K562 (cell line): Measurements from ENCODE around the gene SLC30A1. TPM values are rescaled to one million over a fixed set of nuclear protein-coding genes. Genes with fewer than 3 reads are reported as not detected.

Experiments used
- BCL6 ChIP-seq: fragments of 250-450 bp; sonication (Bioruptor Pico); IDR thresholded peaks from 2 replicates; pipeline ENCODE4 v1.4.0; 2020
- CBFB ChIP-seq: sonication (generic); formaldehyde crosslinking; IDR thresholded peaks from 2 replicates; pipeline ENCODE4 v1.4.0; 2020; ENCODE audit warnings: mild to moderate bottlenecking, missing genetic modification reagents
- CXXC5 ChIP-seq: fragments of 250-450 bp; sonication (Bioruptor Pico); IDR thresholded peaks from 2 replicates; pipeline ENCODE4 v1.8.0; 2022; ENCODE audit warnings: inconsistent platforms, mild to moderate bottlenecking, moderate library complexity
- EWSR1 ChIP-seq: fragments of 450-650 bp; IDR thresholded peaks from 2 replicates; pipeline ENCODE4 v1.6.1; 2018; ENCODE audit warnings: borderline replicate concordance, mild to moderate bottlenecking, low read depth, moderate library complexity; ENCODE audit not compliant: partially characterized antibody
- GABPA ChIP-seq: fragments of 200-800 bp; sonication (Bioruptor generic); conservative IDR thresholded peaks from 2 replicates; pipeline ENCODE4 v1.6.1; 2016; ENCODE audit warnings: low read depth, missing genetic modification characterization, missing compliant biosample characterization
- HLTF ChIP-seq: fragments of 450-650 bp; IDR thresholded peaks from 2 replicates; pipeline ENCODE4 v1.6.1; 2016
- HSF4 ChIP-seq: fragments of 250-450 bp; sonication (Bioruptor Pico); IDR thresholded peaks from 2 replicates; pipeline ENCODE4 v2.1.2; 2022; ENCODE audit warnings: mild to moderate bottlenecking, moderate library complexity, borderline replicate concordance
- KAT8 ChIP-seq: fragments of 450-650 bp; IDR thresholded peaks from 2 replicates; pipeline ENCODE4 v1.6.1; 2016; ENCODE audit warnings: low read depth, mild to moderate bottlenecking
- L3MBTL2 ChIP-seq: fragments of 450-650 bp; IDR thresholded peaks from 2 replicates; pipeline ENCODE4 v1.6.1; 2016; ENCODE audit warnings: mild to moderate bottlenecking, moderate library complexity
- MAFG ChIP-seq: fragments of 450-650 bp; conservative IDR thresholded peaks from 2 replicates; pipeline ENCODE4 v1.6.1; 2016; ENCODE audit warnings: missing genetic modification characterization, missing compliant biosample characterization
- MEF2A ChIP-seq: IDR thresholded peaks from 2 replicates; pipeline ENCODE4 v1.6.1; 2011; ENCODE audit warnings: low read depth, mild to moderate bottlenecking, low read length, moderate library complexity; ENCODE audit not compliant: control insufficient read depth
- NFE2L1 ChIP-seq: fragments of 450-650 bp; IDR thresholded peaks from 2 replicates; pipeline ENCODE4 v1.6.1; 2016; ENCODE audit warnings: missing genetic modification characterization, low read depth, mild to moderate bottlenecking, missing compliant biosample characterization, moderate library complexity, borderline replicate concordance
- PCBP1 ChIP-seq: fragments of 200-400 bp; formaldehyde crosslinking; IDR thresholded peaks from 2 replicates; pipeline ENCODE4 v1.6.1; 2018; ENCODE audit warnings: mild to moderate bottlenecking, low read depth, low read length; ENCODE audit not compliant: poor library complexity, severe bottlenecking
- POLR2B ChIP-seq: fragments of 450-650 bp; IDR thresholded peaks from 2 replicates; pipeline ENCODE4 v1.6.1; 2018; ENCODE audit warnings: low read depth; ENCODE audit not compliant: partially characterized antibody
- RBFOX2 ChIP-seq: fragments of 200-400 bp; formaldehyde crosslinking; IDR thresholded peaks from 2 replicates; pipeline ENCODE4 v1.6.1; 2017; ENCODE audit warnings: low read depth, mild to moderate bottlenecking, low read length, moderate library complexity
- RBM25 ChIP-seq: fragments of 200-400 bp; formaldehyde crosslinking; IDR thresholded peaks from 2 replicates; pipeline ENCODE4 v1.6.1; 2018; ENCODE audit warnings: low read length, low read depth, moderate library complexity; ENCODE audit not compliant: severe bottlenecking
- SIN3A ChIP-seq, 2 experiments: fragments of 150-350 bp in 1 of 2; IDR thresholded peaks; 2 replicates each; pipeline ENCODE4 v1.6.1; 2011 to 2016; ENCODE audit warnings: borderline replicate concordance in 2 of 2, low read depth in 2 of 2, low read length in 2 of 2, mild to moderate bottlenecking in 2 of 2, moderate library complexity in 2 of 2; ENCODE audit not compliant: control insufficient read depth in 1 of 2
- SRSF3 ChIP-seq: fragments of 200-400 bp; formaldehyde crosslinking; IDR thresholded peaks from 2 replicates; pipeline ENCODE4 v1.6.1; 2016; ENCODE audit warnings: mild to moderate bottlenecking, low read length, moderate library complexity; ENCODE audit not compliant: insufficient read depth
- TOE1 ChIP-seq, 2 experiments: fragments of 450-650 bp in 1 of 2; sonication (generic) in 1 of 2; formaldehyde crosslinking in 1 of 2; IDR thresholded peaks; 2 replicates each; pipeline versions ENCODE4 v1.7.1 to v1.8.0; 2016 to 2022; ENCODE audit warnings: borderline replicate concordance in 2 of 2, mild to moderate bottlenecking in 2 of 2, antibody characterized with exemption in 1 of 2, inconsistent platforms in 1 of 2, low read depth in 1 of 2, missing genetic modification reagents in 1 of 2, moderate library complexity in 1 of 2
- ZEB2 ChIP-seq: fragments of 450-650 bp; IDR thresholded peaks from 2 replicates; pipeline ENCODE4 v1.6.1; 2016
- ZNF324 ChIP-seq: fragments of 250-450 bp; sonication (Bioruptor Pico); IDR thresholded peaks from 2 replicates; pipeline ENCODE4 v1.4.0; 2020; ENCODE audit warnings: mild to moderate bottlenecking
- ZNF354B ChIP-seq: fragments of 250-450 bp; sonication (Bioruptor Pico); IDR thresholded peaks from 2 replicates; pipeline ENCODE4 v1.4.0; 2020
- ZNF766 ChIP-seq: fragments of 200-800 bp; sonication (Bioruptor generic); conservative IDR thresholded peaks from 2 replicates; pipeline ENCODE4 v1.6.1; 2016; ENCODE audit warnings: missing genetic modification characterization, missing compliant biosample characterization
- polyA plus RNA-seq, 8 experiments: library from polyadenylated mRNA; depleted of rRNA in 4 of 8; stranded (reverse) in 5 of 8; unstranded in 3 of 8; fragments of >200 nt; fragmentation: Nextera tagmentation in 2 of 8; fragmentation: Illumina TruSeq in 1 of 8; extraction: Ambion mirVana in 2 of 8; extraction: Trizol in 1 of 8; gene quantifications; 2 replicates each; pipeline versions ENCODE4 v1.2.1 to v1.2.3, GENCODE V29; 2011 to 2014; ENCODE audit warnings: inconsistent platforms in 1 of 8, missing spikeins in 1 of 8
- total RNA-seq, 7 experiments: library from RNA; depleted of rRNA in 6 of 7; stranded (reverse); fragments of >200 nt in 6 of 7; fragmentation: Illumina TruSeq in 2 of 7; extraction: Trizol in 2 of 7; gene quantifications; 2 replicates each; pipeline versions ENCODE4 v1.2.1 to v1.2.3, GENCODE V29; 2011 to 2021; ENCODE audit warnings: low replicate concordance in 1 of 7
- TF ChIP-seq, protein P1 (sequence below): sonication (generic); formaldehyde crosslinking; IDR thresholded peaks from 2 replicates; pipeline ENCODE4 v1.8.1; 2022; ENCODE audit warnings: missing genetic modification reagents
- TF ChIP-seq, protein P2 (sequence below): fragments of 450-650 bp; IDR thresholded peaks from 2 replicates; pipeline ENCODE4 v1.6.1; 2016; ENCODE audit warnings: low read depth, mild to moderate bottlenecking, moderate library complexity
- TF ChIP-seq, protein P3 (sequence below): fragments of 450-650 bp; conservative IDR thresholded peaks from 2 replicates; pipeline ENCODE4 v1.6.1; 2016; ENCODE audit warnings: missing genetic modification characterization, low read depth, mild to moderate bottlenecking, missing compliant biosample characterization, moderate library complexity

Gene SLC30A1
- total and polyA plus RNA-seq, 9 of the 15 experiments (the other 6 are each of a cell fraction or from before 2014, with no cell fraction given), result 4.1 to 14.4 (median 6.6) TPM

DNA sequence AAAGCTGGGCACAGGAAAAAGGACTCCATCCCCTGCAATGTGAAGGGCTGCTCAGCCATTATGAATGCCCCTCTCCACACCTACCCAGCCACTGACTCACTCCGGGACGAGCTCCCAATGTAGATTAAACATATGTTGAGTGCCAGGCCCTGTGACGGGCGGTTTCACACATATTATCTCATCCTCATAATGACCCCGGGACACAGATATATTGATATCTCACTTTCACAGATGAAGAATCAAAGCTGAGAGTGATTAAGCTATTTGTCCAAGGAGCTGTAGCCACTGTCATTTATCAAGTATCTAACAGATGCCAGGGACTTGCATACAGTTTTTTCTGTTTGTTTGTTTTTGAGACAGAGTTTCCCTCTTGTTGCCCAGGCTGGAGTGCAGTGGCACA, 35.0 kb upstream of the SLC30A1 start (continued):
- TF ChIP-seq CXXC5 (CRISPR knock-in tag), result no peak; the same call in 1 of the 2 replicates
- no peak for TF ChIP-seq CBFB (CRISPR knock-in tag)
- no peak for TF ChIP-seq TOE1 (IDR thresholded peaks at IDR 0.05; ENCODE audit: borderline replicate concordance)
- no peak for TF ChIP-seq TOE1 (CRISPR knock-in tag; IDR thresholded peaks at IDR 0.05; ENCODE audit: borderline replicate concordance, low read depth)
- TF ChIP-seq GABPA, result no peak
- TF ChIP-seq PCBP1, result no peak
- TF ChIP-seq MAFG (tag), result peak; percentile 58
- no peak for TF ChIP-seq ZEB2
- no peak for TF ChIP-seq ZNF354B (CRISPR knock-in tag)
- TF ChIP-seq, protein P1, sequence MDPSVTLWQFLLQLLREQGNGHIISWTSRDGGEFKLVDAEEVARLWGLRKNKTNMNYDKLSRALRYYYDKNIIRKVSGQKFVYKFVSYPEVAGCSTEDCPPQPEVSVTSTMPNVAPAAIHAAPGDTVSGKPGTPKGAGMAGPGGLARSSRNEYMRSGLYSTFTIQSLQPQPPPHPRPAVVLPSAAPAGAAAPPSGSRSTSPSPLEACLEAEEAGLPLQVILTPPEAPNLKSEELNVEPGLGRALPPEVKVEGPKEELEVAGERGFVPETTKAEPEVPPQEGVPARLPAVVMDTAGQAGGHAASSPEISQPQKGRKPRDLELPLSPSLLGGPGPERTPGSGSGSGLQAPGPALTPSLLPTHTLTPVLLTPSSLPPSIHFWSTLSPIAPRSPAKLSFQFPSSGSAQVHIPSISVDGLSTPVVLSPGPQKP, result no peak
- TF ChIP-seq, protein P2, sequence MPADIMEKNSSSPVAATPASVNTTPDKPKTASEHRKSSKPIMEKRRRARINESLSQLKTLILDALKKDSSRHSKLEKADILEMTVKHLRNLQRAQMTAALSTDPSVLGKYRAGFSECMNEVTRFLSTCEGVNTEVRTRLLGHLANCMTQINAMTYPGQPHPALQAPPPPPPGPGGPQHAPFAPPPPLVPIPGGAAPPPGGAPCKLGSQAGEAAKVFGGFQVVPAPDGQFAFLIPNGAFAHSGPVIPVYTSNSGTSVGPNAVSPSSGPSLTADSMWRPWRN, result peak; percentile 87
- TF ChIP-seq RBM25, result no peak
- TF ChIP-seq HLTF, result no peak
- TF ChIP-seq SIN3A (IDR thresholded peaks at IDR 0.05; ENCODE audit: borderline replicate concordance in 2 of 2, control insufficient read depth in 1 of 2, low read depth in 2 of 2, low read length in 2 of 2), result no peak
- no peak for TF ChIP-seq L3MBTL2
- no peak for TF ChIP-seq ZNF324 (CRISPR knock-in tag)
- no peak for TF ChIP-seq EWSR1
- TF ChIP-seq MEF2A, result no peak
- no peak for TF ChIP-seq NFE2L1 (tag)
- TF ChIP-seq POLR2B, result no peak
- TF ChIP-seq, protein P3, sequence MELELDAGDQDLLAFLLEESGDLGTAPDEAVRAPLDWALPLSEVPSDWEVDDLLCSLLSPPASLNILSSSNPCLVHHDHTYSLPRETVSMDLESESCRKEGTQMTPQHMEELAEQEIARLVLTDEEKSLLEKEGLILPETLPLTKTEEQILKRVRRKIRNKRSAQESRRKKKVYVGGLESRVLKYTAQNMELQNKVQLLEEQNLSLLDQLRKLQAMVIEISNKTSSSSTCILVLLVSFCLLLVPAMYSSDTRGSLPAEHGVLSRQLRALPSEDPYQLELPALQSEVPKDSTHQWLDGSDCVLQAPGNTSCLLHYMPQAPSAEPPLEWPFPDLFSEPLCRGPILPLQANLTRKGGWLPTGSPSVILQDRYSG, result no peak
- no peak for TF ChIP-seq KAT8
- TF ChIP-seq SRSF3, result no peak
- TF ChIP-seq RBFOX2, result no peak
- no peak for TF ChIP-seq ZNF766 (CRISPR knock-in tag)
- peak; percentile 63; the same call in 1 of the 2 replicates for TF ChIP-seq HSF4 (CRISPR knock-in tag)
- no peak for TF ChIP-seq BCL6 (CRISPR knock-in tag)
